GM23248 (cell line): ENCODE data around the gene FBN3.

ENCODE experiments used
- EZH2 ChIP-seq: fragments of 200-600 bp; sonication (generic); IDR thresholded peaks from 2 replicates; pipeline ENCODE4 v1.6.1; 2018; ENCODE audit warnings: antibody characterized with exemption, mild to moderate bottlenecking; ENCODE audit not compliant: insufficient read depth, poor library complexity, severe bottlenecking
- EZH2phosphoT487 ChIP-seq: fragments of 200-600 bp; sonication (generic); IDR thresholded peaks from 2 replicates; pipeline ENCODE4 v1.6.1; 2018; ENCODE audit warnings: antibody characterized with exemption, moderate library complexity, mild to moderate bottlenecking, low read depth; ENCODE audit not compliant: insufficient read depth

- no peak for TF ChIP-seq EZH2
- no peak for TF ChIP-seq EZH2phosphoT487
These were observed 32.7 kb downstream of the FBN3 start for GRCh38 chr19:8116437-8117293.
